ENCODE data around the gene TRIM41.
"Not testable (repeated sequence)": the region's sequence is repeated elsewhere in the genome, so short reads cannot be mapped to it uniquely, and the experiment has no call there.

TRIM41 gene

DNA sequence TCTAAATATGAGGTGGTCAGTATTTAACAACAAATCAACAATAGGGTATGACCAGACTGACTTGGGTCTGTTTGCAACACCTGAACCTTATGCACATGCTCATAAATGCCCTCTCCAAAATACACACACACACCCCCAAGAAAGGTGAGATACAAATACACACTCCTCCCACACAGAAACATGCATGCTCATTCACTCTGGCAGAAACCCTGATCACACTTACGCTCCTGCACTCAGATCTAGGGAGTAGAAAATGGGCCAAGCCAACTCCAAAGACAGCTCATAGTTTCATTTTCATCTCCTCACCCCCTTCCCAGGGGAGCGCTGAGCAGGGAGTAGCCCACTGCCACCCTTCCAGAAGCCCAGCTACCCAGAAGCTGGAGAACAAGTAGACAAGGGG is 29.4 kb upstream of the TRIM41 start:
- no peak for DNase-seq

DNA sequence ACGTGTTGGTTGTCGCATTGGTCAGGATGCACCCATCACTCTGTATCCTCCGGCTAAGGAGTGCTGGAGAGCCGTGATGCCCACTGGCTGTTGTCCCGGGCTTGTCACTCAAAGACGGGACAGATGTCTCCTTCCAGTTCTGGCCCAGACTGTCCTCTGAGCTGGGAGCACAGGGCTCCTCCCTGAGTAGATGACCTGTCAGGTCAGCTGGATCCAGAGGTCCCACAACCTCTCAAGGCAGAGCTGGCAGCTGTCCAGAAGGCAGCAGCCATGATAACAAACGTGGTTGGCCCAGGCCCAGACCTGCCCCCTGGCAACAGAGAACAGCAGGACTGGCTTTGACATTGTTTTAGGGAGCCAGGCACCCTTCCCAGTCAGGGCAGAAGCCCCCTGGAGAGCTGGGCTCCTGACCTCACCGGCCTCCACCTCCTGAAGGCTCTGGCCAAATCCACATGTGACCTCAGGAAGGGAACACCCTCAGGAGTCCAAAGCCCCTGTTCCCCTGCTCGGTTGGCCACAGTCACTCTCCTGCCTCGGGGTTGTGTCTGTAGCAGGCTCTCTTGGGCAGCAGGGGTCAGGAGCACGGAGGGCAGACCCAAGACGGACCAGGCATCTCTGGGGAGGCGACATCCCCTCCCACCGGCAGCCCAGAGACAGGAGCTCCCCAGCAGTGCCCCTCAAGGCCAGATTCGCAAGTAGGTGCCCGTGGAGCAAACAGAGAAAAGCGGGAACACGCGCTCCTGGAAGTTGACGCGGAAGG is 28.4 kb upstream of the TRIM41 start:
- no peak for DNase-seq

DNA sequence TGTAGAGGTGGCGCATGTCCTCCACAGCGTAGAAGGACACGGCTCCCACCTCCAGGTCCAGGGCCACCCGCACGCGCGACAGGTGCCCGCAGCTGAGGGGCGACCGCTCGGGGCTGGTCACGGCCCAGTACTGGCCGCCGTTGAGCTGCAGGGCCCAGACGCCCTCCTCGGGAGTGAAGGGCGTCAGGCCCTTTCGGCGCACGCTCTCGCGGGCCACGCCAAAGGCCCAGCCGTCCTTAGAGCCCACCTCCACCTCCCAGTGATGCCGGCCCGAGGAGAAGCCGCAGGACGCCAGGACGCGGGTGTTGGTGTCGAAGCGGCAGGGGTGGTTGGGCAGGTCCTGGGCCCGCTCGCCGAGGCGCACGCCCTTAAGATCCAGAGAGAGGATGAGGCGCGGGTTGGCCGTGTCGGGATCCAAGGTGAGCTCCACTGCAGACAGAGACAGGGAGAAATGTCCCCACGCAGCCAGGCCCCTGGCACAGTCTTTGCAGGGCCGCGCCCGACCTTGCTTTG is 27.8 kb upstream of the TRIM41 start:
- DNase-seq, result no peak

DNA sequence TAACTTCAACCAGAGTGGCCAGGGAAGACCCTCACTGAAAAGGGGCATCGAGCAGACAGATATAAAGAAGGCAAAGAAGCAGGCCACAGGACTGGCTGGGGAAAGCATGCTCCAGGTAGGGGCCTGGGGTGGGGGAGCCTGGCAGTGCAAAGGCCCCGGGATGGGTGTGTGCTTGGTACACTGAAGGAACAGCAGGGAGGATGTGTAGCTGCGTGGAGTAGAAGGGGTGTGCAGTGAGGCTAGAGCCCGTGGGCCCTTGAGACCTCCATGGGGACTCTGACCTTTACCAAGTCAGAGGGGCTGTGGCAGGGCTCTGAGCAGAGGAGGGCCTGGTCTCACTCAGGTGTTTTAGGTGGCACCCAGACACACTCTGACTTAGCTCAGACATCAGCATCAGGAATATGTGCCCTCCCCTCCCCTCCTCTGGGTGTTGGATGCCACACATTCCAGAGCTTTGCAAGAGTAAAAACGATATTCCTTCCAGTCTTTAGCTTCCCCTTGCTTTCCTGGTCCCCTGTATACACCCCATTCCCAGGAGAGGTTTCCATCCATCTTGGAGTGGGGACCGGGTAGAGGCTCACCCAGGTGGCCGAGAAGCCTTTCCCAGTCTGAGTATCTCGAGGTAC is 25.6 kb upstream of the TRIM41 start:
- no peak for DNase-seq

DNA sequence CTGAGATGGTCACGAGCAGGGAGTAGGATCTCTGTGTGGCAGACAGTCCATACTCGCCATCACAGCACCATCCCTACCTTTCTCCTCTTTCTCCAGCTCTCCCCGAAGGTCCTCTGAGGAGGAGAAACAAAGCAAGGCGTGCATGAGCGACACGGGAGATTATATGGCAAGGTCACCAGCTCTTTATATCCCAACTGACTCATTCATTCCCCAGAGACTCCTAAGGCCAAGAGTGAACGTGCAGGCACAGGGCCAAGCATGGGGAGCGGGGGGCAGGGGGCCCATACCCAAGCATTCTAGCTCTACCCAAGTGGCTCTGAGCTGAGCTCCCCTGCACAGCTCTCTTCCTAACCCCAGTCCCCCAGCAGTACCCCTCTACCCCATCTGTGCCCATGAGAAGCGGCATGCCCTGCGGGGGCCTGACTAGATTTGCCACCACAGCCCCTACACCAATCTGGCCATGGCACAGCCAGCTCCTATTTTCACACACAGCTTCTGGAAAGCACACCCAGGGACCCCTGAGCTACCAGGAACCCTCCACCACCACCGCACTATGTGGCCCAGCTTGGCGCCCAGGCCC is 24.9 kb upstream of the TRIM41 start:
- no peak for DNase-seq

DNA sequence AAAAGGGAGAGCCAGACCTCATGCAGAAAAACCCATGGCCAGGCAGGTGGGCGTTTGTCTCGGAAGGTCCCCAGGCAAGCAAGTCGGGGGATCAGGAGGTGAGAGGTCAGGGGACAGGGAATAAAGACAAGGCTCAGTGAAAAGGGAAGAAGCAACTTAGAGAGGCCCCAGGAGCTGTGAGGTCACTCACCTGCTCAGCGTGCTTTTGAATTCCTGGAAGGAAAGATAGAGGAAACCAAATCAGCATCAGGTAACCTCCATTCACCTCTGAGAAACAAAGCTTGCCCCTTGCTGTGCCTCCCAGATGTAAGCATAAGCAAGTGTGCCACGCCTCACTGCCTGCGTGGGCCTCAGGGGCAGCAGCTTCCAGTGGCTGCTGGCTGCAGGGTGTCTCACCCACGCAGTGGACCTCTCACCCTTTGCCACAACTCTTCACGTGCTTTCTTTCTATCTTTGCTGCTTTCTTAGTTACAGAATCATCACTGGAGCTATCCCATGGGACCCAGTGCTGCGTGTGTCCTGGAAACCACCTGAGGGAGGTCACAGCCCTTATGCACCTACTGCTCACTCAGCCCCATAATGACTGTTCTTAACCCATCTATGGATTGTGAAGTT is 24.1 kb upstream of the TRIM41 start:
- DNase-seq, result no peak

GRCh38 chr5:181199881-181200638 is 23.0 kb upstream of the TRIM41 start:
- DNase-seq, result no peak

- DNase-seq, result no peak
Observed at GRCh38 chr5:181200816-181201215, 22.3 kb upstream of the TRIM41 start.

DNA sequence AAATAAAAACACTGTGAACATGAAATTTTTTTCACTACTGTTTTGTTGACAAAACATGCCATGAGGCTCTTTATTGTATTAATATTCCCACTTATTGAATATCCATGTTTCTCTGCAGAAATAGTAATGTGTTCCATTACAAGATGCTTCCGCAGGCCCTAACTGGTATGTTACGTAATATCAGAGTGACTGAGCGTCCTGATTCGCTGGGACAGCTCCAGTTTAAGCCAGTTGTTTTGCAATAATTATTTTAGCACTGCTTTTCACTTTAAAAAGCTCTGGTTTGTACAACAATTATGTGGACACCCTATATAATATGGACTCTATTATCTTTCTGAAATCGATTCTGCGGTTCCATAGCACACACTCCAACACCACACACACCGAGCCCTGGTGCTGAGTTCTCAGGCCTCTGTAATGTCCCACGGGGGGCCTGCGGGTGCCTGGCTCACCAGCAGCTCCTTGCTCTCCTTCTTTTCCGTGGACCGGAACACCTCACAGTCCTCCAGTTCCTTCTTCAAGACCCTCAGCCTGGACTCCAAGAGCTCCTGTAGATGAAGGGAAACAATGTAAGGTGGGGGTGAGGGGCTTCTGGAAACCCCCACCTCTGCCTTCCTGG is 19.9 kb upstream of the TRIM41 start:
- DNase-seq, result no peak

DNA sequence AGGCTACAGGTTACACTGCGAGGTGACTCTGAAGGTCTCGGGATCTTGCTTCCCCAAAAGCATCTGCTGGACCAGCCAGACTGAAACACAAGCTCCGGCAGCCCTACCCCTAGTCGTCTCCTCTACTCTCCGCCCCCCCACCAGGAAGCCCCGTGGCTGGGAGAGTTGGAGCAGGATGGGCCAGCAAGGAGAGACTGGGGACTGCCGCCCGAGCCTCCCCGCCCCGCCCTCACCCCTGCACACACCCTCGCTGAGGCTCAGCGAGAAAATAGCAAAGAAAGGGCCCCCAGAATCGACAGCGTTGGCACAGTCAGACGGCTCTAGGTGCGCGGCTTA is 19.3 kb upstream of the TRIM41 start:
- DNase-seq, result no peak

GRCh38 chr5:181204113-181204825 is 18.8 kb upstream of the TRIM41 start:
- DNase-seq, result no peak

GRCh38 chr5:181204826-181205760 is 18.0 kb upstream of the TRIM41 start, which contains the start of gene TRIM7:
TRIM7 (minus strand) TSS chr5:181205196; CDS start chr5:181205110, 86 bp downstream.
- no peak for DNase-seq

GRCh38 chr5:181205761-181206649 is 17.1 kb upstream of the TRIM41 start:
- DNase-seq, result no peak

DNA sequence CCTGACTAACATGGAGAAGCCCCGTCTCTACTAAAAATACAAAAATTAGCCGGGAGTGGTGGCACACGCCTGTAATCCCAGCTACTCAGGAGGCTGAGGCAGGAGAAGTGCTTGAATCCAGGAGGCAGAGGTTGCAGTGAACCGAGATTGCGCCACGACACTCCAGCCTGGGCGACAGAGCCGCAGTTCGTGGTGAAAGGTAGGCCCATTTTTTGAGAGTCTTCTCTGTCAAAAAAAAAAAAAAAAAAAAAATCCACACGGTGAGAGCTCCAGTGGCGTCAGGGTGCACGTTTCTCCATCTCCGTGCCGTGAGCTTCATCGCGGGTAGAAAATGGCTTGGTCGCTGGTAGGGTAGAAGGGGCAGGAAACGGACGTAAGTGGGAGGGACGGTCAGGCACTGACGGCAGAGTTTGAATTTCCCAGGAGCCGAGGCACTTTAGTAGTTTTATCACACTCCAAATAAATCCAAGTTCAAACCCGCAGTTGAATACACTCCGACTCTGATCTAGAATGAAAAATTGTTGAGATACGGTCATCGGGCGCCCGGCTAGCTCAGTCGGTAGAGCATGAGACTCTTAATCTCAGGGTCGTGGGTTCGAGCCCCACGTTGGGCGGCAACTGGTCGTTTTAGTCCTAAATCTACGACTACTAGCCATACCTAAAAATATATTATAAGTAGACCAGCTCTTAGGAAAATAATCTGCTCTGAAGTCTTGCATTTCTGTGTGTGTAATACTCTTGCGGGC is 15.7 kb upstream of the TRIM41 start:
- DNase-seq, result no peak

GRCh38 chr5:181207960-181208253 is 15.2 kb upstream of the TRIM41 start:
- no peak for DNase-seq

DNA sequence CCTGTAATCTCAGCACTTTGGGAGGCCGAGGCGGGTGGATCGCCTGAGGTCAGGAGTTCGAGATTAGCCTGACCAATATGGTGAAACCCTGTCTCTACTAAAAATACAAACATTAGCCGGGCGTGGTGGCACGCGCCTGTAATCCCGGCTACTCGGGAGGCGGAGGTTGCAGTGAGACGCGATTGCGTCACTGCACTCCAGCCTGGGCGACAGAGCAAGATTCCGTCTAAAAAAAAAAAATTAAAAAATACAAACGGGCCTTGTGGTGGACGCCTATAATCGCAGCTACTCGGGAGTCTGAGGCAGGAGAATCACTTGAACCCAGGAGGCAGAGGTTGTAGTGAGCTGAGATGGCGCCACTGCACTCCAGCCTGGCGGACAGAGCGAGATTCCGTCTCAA is 14.1 kb upstream of the TRIM41 start:
- not testable (repeated sequence) for DNase-seq

DNA sequence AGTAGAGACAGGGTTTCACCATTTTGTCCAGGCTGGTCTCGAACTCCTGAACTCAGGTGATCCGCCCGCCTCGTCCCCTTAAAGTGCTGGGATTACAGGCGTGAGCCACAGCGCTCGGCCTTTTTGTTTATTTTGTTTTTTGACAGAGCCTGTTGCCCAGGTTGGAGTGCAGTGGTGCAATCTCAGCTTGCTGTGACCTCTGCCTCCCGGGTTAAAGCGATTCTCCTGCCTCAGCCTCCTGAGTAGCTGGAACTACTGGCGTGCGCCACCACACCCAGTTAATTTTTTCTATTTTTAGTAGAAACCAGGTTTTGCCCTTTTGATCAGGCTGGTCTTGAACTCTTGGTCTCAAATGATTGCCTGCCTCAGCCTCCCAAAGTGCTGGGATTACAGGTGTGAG is 12.9 kb upstream of the TRIM41 start:
- not testable (repeated sequence) for DNase-seq

- not testable (repeated sequence) for DNase-seq
Observed at GRCh38 chr5:181210698-181211097, 12.4 kb upstream of the TRIM41 start.

DNA sequence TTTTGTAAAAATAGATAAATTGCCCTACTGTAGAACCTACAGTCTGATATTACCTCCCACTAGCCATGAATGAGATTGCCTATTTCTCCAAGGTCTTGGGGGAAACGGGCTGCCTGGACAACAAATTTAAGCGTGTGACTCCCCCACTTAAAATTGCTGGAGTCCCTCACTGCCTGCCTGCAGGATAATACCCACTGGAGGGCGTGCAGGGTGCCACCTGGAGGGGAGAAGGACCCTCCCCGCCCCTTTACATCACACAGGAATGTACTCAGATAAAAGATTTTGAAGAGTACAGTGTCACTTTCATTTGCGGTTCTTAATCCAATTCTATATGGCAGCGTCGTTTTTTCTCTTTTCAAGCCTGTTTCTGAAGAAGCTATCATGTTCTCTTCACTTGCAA is 11.9 kb upstream of the TRIM41 start:
- no peak for DNase-seq
